ENCODE data around the gene TSC2. TPM values are rescaled to one million over a fixed set of nuclear protein-coding genes. Genes with fewer than 3 reads are reported as not detected.
A peak's percentile ranks its signal among the peaks of the same experiment; 100 is the strongest.

TSC2 gene
- total and polyA plus RNA-seq, 2 of the 13 experiments (the other 11 are each of a cell fraction or from before 2014, with no cell fraction given): 19.6 to 40.4 TPM

DNA sequence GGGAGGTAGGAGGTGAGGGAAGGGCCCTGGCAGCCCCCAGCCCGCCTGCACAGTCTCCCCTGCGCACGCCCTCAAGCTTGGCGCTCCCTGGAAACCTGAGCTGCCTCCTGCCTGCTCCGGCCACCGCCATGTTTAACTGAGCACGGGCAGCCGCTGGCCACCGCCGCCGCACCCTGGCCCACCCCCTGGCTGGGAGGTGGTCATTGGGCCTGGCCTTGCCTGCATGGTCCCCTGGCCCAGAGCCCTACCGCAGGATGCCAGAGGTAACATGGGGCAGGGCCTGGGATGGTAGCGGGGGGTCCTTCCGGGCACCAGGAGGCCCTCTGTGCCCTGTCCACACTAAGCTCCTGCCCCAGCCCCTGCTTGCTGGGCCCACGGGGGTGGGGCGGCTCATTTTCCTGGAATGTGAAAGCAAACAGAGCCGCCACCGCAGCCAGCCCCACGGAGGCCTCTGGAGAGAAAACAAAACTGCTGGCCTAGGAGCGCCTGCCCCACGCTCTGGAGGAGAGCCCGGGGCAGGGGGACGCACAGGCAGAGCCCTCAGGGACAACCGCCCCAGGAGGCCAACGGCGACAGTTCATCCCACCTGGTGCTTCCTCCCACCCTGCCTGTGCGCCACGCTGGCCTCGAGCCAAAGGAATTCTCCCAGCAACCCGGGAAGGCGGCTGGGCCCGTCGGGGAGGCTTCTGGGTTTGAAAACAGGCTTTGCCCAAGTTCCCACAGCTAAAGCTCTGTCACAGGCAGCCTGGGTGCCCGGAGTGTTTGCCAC is 12.2 kb upstream of the TSC2 start (continued):
- TF ChIP-seq, protein P1, sequence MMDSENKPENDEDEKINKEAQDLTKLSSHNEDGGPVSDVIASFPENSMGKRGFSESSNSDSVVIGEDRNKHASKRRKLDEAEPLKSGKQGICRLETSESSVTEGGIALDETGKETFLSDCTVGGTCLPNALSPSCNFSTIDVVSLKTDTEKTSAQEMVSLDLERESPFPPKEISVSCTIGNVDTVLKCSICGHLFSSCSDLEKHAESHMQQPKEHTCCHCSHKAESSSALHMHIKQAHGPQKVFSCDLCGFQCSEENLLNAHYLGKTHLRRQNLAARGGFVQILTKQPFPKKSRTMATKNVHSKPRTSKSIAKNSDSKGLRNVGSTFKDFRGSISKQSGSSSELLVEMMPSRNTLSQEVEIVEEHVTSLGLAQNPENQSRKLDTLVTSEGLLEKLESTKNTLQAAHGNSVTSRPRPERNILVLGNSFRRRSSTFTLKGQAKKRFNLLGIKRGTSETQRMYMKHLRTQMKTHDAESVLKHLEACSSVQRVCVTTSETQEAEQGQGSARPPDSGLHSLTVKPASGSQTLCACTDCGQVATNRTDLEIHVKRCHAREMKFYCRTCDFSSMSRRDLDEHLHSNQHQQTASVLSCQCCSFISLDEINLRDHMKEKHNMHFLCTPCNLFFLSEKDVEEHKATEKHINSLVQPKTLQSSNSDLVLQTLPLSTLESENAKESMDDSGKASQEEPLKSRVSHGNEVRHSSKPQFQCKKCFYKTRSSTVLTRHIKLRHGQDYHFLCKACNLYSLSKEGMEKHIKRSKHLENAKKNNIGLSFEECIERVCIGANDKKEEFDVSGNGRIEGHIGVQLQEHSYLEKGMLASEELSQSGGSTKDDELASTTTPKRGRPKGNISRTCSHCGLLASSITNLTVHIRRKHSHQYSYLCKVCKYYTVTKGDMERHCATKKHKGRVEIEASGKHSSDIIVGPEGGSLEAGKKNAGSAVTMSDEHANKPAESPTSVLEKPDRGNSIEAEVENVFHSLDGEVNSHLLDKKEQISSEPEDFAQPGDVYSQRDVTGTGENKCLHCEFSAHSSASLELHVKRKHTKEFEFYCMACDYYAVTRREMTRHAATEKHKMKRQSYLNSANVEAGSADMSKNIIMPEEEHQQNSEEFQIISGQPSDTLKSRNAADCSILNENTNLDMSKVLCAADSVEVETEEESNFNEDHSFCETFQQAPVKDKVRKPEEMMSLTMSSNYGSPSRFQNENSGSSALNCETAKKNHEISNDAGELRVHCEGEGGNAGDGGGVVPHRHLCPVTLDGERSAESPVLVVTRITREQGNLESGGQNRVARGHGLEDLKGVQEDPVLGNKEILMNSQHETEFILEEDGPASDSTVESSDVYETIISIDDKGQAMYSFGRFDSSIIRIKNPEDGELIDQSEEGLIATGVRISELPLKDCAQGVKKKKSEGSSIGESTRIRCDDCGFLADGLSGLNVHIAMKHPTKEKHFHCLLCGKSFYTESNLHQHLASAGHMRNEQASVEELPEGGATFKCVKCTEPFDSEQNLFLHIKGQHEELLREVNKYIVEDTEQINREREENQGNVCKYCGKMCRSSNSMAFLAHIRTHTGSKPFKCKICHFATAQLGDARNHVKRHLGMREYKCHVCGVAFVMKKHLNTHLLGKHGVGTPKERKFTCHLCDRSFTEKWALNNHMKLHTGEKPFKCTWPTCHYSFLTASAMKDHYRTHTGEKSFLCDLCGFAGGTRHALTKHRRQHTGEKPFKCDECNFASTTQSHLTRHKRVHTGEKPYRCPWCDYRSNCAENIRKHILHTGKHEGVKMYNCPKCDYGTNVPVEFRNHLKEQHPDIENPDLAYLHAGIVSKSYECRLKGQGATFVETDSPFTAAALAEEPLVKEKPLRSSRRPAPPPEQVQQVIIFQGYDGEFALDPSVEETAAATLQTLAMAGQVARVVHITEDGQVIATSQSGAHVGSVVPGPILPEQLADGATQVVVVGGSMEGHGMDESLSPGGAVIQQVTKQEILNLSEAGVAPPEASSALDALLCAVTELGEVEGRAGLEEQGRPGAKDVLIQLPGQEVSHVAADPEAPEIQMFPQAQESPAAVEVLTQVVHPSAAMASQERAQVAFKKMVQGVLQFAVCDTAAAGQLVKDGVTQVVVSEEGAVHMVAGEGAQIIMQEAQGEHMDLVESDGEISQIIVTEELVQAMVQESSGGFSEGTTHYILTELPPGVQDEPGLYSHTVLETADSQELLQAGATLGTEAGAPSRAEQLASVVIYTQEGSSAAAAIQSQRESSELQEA (CRISPR knock-in tag; IDR thresholded peaks at IDR 0.05; ENCODE audit: not compliant biosample characterization): peak; percentile 60
- TF ChIP-seq ZNF556 (CRISPR knock-in tag; IDR thresholded peaks at IDR 0.05; ENCODE audit: borderline replicate concordance) (peak; percentile 73; the same call in 1 of the 2 replicates), AKAP8 (CRISPR knock-in tag; IDR thresholded peaks at IDR 0.05) (peak; percentile 60; the same call in 1 of the 2 replicates), ZNF264 (CRISPR knock-in tag; IDR thresholded peaks at IDR 0.05) (0 out of 2 replicates have a peak, but pooled peaks have one; percentile 63), SALL1 (CRISPR knock-in tag; IDR thresholded peaks at IDR 0.05) (peak; percentile 69), ZNF772 (CRISPR knock-in tag; IDR thresholded peaks at IDR 0.05) (no peak; the same call in 1 of the 2 replicates), GZF1 (CRISPR knock-in tag; IDR thresholded peaks at IDR 0.05) (no peak), CCAR2 (optimal IDR thresholded peaks at IDR 0.05; ENCODE audit: low read depth, low read length) (peak; percentile 83), ATF1 (CRISPR knock-in tag; IDR thresholded peaks at IDR 0.05) (no peak), MTF1 (CRISPR knock-in tag; IDR thresholded peaks at IDR 0.05) (no peak), CHD2 (IDR thresholded peaks at IDR 0.05; ENCODE audit: low read depth, low read length) (no peak)
- TF ChIP-seq, protein P2, sequence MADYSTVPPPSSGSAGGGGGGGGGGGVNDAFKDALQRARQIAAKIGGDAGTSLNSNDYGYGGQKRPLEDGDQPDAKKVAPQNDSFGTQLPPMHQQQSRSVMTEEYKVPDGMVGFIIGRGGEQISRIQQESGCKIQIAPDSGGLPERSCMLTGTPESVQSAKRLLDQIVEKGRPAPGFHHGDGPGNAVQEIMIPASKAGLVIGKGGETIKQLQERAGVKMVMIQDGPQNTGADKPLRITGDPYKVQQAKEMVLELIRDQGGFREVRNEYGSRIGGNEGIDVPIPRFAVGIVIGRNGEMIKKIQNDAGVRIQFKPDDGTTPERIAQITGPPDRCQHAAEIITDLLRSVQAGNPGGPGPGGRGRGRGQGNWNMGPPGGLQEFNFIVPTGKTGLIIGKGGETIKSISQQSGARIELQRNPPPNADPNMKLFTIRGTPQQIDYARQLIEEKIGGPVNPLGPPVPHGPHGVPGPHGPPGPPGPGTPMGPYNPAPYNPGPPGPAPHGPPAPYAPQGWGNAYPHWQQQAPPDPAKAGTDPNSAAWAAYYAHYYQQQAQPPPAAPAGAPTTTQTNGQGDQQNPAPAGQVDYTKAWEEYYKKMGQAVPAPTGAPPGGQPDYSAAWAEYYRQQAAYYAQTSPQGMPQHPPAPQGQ (CRISPR knock-in tag; IDR thresholded peaks at IDR 0.05; ENCODE audit: borderline replicate concordance): no peak
- TF ChIP-seq, protein P3, sequence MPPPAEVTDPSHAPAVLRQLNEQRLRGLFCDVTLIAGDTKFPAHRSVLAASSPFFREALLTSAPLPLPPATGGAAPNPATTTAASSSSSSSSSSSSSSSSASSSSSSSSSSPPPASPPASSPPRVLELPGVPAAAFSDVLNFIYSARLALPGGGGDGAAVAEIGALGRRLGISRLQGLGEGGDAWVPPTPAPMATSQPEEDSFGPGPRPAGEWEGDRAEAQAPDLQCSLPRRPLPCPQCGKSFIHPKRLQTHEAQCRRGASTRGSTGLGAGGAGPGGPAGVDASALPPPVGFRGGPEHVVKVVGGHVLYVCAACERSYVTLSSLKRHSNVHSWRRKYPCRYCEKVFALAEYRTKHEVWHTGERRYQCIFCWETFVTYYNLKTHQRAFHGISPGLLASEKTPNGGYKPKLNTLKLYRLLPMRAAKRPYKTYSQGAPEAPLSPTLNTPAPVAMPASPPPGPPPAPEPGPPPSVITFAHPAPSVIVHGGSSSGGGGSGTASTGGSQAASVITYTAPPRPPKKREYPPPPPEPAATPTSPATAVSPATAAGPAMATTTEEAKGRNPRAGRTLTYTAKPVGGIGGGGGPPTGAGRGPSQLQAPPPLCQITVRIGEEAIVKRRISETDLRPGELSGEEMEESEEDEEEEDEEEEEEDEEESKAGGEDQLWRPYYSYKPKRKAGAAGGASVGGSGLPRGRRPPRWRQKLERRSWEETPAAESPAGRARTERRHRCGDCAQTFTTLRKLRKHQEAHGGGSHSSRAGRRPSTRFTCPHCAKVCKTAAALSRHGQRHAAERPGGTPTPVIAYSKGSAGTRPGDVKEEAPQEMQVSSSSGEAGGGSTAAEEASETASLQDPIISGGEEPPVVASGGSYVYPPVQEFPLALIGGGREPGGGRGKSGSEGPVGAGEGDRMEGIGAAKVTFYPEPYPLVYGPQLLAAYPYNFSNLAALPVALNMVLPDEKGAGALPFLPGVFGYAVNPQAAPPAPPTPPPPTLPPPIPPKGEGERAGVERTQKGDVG (CRISPR knock-in tag; IDR thresholded peaks at IDR 0.05; ENCODE audit: borderline replicate concordance): peak; percentile 88
